Forelimb muscle (tissue), 1 donor: ENCODE measurements around the gene CLCNKA. TPM values are rescaled to one million over a fixed set of nuclear protein-coding genes. Genes with fewer than 3 reads are reported as not detected.

Experiments
- DNase-seq: peaks from one replicate; pipeline ENCODE4 v3.0.0-alpha.2; 2013; ENCODE audit warnings: low read depth
- polyA plus RNA-seq: library from polyadenylated mRNA; unstranded; fragments of 120-200 nt; gene quantifications from one replicate; pipeline ENCODE4 v1.2.1, GENCODE V29; 2013; ENCODE audit not compliant: insufficient read length

Gene CLCNKA
- polyA plus RNA-seq, 1 donor, result 1.3 TPM

DNA sequence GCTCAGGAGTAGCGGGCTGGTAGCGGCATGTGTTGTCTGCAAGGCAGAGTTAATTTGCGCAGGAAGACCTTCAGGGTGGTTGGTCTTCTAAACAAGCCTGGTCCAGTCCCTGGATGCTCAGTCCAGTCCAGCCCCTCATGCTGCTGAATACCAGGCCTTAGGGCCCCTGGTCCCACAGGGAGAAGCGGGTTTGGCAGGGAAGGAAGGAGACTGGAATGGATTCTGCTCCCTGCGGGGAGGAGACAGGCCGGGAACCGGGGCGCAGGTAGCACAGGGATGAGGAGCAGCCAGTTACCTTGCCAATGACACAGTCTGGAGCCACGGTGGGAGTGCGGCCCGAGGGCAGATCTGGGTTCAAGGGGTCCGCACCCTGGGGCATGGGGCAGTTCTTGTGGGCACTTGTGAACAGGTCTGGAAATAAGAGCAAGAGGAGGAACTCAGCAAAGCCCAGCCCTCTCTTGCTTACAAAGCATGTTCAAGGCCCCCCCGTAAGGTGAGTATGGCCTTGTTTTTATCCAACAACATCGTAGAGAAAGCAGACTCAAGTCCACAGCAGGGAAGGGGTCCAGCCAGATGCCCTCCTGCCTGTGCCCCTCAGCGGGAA is 41.5 kb downstream of the CLCNKA start:
- DNase-seq, result no peak

- no peak for DNase-seq
Measured at GRCh38 chr1:16063921-16064320, 42.1 kb downstream of the CLCNKA start.

DNA sequence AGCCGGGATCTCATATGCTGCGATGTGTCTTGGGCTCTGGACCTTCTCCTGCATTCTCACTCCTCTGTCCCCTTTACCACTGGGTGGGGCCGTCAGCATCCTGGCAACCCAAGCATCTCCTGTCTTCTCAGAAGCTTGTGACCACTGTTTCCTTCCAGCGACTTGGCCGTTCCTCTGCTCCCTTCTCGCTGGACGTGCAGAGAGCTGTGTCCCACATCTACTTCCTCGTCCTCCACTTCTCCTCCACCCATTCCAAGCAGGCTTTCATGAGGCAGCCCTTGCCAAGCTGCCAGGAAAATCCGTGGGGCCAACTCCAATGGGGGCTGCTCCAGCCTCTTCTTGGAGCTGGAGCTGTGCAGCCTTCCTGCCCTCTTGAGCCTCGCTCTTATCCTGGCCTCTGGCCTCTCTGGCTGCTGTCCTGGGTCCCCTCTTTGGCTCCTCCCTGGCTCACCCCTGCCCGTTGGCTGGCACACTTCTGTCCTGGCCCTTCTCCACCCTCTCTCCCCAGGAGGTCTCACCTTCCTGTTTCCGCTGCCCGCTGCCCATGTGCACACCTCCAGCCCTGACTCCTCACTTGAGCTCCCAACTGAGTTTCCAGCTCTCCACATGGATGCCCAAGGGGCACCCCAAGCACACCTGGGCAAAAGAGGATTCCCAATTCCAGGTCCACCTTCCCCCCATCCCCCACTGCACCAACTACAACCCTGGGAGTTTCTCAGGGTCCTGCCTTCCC is 42.9 kb downstream of the CLCNKA start:
- no peak for DNase-seq

DNA sequence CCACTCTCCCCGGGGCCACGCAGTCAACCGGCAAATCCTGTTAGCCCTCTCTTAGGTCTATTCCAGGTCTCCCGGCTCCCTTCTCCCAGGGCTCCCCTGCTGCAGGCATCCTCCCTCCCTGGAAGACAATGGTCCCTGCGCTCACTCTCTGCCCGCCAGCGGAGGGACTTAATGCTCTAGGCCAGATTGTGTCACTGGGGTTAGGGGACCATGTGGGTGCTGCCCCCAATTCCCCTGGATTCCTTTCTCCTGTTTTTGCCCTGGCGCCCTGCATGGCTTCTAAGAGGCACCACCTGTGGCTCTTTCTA is 43.4 kb downstream of the CLCNKA start:
- DNase-seq, result no peak

DNA sequence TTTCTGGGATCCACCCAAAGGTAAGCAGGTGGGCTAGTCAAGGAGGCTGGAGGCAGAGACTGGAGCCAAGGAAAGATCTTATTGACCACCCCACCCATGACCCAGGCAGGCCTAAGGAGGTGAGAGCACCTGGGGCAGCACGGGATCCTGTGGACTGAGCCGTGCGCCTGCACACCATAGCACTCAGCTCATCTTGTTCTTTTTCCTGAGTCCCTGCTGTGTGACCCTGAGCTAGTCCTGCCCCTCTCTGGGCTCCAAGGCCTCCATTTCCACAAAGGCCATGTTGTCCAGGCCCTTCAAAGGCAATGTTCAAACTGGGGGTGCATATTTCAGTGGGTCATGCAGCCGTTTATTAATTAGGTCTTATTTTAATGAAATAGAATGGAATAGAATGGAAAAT is 44.4 kb downstream of the CLCNKA start:
- DNase-seq, result no peak

GRCh38 chr1:16067127-16067768 is 45.4 kb downstream of the CLCNKA start:
- DNase-seq, result no peak

GRCh38 chr1:16067933-16068332 is 46.1 kb downstream of the CLCNKA start:
- DNase-seq, result no peak

DNA sequence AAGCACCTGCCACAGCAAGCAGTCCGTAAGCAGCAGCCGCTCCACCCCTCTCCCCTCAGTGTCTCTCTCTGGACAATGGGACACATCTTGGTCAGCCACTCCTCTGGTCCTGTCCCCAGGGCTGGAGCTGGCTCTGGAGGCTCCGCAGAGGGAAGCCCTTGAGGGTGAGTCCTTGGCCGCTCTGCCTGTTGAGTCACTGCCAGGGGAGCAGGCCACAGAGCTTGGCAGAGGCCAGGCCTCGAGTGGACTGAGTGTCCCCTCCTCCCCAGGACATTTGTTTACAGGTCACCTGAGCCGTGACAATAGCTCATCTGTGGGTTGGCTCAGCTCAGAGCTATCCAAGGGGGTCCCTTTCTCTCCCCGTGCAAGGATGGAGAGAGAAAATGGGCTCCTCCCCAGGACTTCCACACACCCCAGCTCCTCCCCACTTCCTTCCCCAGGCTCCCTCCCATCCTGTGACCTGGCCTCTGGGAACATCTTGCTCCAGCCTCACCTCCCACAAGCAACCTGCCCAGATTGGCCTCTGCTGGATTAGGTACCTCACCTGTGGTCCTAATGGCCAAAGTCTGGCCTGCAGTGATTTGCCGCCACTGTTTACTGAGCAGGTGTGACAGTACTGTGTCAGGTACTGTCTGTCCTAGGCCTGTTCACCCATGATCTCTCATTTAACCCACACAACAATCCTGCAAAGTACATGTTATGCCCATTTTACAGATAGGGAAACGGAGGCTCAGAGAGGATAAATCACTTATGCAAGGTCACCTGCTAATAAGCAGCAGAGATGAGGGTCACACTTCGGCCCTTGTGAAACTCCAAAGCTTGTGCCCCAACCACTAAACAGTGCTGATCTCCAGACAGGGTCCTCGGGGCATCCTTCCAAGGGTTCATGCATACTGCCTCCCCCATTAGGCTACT is 46.8 kb downstream of the CLCNKA start:
- DNase-seq, result no peak

DNA sequence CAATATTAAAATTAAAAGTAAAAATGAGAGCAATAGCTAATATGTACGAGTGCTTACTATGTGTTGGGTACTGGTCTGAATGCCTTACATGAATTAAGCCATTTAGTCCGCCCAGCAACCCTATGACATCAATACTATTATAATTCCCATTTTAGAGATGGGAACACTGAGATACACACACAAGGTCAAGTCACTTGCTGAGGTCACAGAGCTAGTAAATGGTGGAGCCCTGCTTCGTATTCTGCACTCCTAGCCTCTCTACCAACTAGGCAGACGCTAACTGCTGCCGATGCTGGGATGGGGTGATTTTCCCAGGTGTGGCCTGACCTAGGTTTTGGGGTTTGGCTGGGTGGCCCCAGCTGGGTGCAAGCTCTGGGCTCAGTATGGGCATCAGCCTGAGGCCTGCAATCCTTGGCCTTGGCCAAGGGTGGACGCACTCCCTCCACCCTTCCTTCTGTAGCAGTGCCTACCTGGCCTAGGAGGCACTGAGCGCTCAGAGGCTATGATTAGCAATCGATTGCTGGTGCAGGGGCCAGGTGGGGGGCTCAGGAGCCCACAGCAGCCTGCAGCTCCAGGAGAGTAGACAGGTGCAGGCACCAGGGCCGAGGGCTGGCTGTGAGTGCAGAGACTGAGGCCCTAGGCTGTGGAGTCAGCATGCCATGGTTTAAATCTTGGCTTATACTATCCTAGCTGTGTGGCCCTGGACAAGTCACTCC is 49.0 kb downstream of the CLCNKA start:
- DNase-seq, result no peak

- DNase-seq, result no peak
Measured at GRCh38 chr1:16071614-16072013, 49.8 kb downstream of the CLCNKA start.

DNA sequence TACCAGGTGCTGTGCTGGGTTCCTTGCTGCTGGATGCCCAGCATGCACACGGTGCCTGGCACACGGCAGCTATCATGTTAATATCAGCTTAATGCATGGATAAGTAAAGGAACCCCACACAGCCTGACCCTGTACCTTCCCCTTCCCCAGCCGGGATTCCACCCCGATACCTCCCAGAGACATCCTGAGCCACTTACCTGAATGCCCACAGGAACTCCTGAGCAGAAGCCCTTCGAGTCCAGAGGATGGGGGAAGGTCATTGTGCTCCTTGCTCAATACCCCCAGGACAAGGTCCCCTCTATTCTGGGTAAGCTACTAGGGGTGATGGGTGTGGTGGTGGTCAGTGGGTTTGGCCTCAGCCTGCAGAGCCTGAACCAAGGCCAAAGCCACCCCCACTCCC is 50.3 kb downstream of the CLCNKA start:
- DNase-seq, result no peak

DNA sequence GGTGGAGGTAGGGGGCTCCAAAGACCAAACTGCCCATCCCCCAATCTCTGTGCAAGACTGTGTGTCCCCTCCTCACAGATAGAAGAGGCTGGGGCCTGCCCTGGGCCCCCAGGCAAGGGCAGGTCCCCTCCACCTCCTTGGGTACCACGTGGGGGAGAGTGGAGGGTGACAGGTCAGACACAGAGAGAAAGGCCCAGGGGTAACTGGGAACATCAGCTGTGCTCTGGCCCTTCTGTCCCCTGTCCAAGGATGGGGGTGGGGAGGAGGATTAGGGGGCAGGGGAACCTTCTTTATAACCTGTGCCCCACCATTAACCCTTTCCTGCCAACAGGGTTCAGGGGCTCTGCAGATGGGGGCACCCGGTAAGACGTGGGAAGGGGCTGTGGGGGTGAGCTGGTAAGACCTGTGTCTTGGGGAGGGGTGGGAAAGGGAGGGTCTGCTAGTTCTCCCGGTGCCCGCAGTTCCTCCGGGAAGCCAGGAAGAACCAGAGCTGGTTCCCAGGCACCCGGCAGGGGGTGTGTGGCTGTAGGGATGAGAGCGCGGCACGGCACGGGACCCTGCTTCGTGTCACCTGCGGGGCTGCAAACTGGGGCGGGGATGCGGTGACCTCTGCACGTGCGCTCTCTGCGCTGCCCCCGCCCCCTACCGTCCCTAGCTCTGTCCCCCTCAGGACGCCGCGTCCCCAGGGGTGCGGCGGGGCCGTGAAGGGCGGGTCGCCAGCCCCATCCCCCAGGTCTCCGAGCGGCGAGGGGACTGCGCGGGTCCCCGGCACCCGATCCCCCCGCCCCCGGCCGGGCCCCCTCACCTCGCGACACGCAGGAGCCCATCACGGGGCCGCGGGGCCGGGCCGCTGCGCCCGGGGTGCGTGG is 51.0 kb downstream of the CLCNKA start:
- DNase-seq, result no peak

- no peak for DNase-seq
Measured at GRCh38 chr1:16073490-16074119, 51.8 kb downstream of the CLCNKA start, which contains the start of gene FAM131C. TSS of gene FAM131C (minus strand) at chr1:16073651. CDS start at chr1:16073442, 209 bp downstream.

DNA sequence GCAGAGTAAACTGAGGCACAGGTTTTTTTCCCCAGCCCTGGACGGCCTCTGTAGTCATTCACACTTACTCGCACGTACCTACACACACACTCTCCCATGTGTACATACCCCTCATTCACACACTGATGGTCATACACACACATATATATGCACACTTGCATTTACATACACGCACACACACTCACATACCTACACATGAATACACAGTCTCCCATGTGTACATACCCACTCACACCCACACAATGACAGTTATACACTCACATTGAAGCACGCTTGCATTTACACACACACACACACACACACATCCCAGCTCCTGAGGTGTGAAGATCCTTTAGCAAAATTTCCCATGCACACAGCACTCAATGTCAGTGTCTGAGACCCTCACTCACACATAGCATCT is 52.4 kb downstream of the CLCNKA start:
- DNase-seq, result no peak

GRCh38 chr1:16075337-16076030 is 53.6 kb downstream of the CLCNKA start:
- no peak for DNase-seq

DNA sequence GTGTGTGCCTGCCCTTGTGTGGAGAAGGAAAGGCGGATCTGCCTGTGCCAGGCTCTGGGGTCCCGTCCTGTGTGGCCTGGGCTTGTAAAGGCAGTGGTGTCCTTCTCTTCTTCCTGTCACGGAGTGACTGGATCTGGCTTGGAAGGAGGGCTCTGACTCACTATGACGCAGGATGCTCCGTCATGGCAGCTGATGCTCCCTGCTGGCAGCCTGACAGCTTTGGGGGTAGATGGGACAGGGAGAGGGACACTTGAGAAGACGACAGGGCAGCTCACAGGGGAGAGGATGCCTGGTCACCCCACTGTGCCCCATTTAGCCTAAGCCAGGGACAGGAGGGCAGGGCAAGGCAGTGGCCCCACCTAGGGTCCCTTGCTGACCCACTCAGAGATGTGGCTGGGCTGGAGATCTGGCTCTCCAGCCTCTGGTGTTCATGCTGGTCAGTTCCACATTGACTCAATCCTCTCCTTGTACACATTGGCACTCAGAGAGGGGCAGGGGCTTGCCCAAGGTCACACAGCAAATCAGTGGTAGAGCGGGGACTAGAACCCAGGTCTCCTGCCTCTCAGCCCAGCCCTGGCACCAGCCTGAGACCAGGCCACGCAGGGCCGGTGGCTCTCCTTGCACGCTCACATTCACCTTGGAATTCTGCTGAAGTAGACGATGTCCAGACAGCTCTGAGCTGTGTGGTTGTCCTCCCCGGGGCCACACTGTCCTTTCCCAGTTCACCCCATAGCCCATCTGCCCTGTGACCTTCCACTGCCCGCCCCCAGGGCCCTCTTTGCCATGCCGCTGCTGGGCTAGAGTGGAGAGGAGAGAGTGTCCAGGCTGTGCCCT is 54.4 kb downstream of the CLCNKA start:
- DNase-seq, result no peak

DNA sequence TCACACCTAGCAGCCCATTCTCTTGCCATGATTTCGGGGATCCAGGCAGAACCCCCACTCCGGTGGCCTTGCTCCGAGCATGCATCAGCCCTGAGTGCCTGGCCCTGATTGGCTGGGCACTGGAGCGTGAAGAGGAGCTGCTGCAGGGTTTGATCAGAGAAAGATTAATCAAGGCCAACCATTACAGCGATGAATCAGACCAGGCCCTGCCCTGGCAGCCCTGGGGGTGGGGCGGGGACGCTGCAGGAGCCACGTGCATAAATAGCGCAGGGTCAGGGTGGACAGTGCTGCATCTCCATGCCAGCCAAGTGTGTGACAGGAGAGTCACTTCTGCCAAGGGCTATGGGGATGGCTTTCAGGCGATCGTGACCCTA is 55.0 kb downstream of the CLCNKA start:
- DNase-seq, result no peak

- no peak for DNase-seq
Measured at GRCh38 chr1:16077406-16078245, 55.8 kb downstream of the CLCNKA start.
